NCI-H1436 treated with DMSO at 0.1 percent for 48 hours (cell line): ENCODE measurements around the gene OSTM1.

ENCODE experiments used
- DNase-seq: peaks from one replicate; lab custom pipeline; 2025; lab: John Stamatoyannopoulos, UW

OSTM1 gene

DNA sequence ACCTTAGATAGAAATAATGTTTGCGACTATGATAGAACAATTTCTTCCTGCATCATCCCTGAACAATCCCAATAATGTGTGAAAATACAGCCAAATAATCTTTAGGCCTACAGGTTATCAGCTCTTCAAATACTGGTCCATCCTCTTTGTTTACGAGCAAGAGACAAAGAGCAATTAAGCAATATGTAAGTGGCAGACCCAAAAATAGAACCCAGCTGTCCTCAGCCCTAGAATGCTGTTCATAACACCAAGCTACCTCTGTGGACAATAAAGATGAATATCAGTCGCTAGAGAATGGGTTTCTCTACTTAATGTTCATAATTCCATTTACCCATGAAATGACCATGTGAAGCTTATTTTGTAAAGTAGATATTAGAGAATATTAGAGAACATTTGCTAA lies 28.4 kb upstream of the OSTM1 start:
- DNase-seq: no peak

- no peak for DNase-seq
These were observed 25.5 kb upstream of the OSTM1 start for GRCh38 chr6:108100003-108100402.

DNA sequence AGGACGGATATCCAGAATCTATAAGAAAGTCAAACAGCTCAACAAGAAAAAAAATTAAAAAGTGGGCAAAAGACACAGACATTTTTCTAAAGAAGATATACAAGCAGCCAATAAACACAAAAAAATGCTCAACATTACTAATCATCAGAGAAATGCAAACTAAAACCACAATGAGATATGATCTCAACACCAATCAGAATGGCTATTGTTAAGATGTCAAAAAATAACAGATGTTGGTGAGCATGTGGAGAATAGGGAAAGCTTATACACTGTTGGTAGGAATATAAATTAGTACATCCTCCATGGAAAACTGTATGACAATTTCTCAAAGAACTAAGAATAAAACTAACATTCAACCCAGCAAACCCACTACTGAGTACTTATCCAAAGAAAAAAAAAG lies 23.3 kb upstream of the OSTM1 start:
- no peak for DNase-seq

DNA sequence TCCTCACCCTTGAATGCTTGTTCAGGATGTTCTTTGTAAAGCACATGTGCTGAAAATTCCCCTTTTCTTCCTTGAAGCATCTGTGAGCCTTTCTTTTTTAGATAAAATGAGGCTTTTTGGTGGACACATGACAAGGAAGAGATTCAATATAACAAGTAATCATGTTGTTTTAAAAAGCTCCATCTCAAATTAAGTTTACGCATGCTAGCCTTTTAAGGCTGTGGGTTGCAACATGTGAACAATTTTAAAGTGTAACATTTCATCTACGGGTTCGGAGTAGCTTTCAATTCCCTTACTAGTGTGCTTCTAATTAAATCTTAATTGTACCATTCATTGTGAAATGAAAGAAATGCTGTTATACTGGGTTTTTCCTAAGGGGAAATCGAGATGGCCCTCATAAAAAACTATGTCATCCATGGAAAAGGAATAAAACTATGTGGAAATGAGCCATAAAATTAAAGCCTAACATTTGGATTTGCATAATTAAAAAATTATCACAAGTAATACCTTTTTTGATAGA lies 19.3 kb upstream of the OSTM1 start:
- no peak for DNase-seq

DNA sequence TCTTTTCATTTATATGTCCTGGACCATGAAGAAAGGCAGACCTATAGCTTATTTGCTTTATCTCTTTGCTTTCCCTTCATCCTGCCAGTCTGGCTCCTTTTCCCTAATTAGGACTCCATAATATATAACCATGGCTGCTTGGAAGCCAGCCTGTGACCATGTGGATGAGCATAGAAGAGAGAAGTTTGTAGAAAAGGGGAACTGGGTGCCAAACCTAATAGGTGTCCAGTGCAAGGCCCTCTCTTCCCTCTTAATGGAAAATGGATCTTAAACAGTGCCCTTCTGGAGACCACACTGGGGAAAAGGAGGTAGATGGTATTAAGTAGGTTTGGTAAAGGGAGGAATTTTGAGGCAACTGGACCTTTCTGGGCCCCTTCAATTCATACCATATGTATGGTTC lies 16.7 kb upstream of the OSTM1 start:
- no peak for DNase-seq

GRCh38 chr6:108083349-108083748 lies 8.8 kb upstream of the OSTM1 start:
- no peak for DNase-seq

- no peak for DNase-seq
These were observed 8.0 kb upstream of the OSTM1 start for GRCh38 chr6:108082539-108082938.

- DNase-seq: no peak
These were observed 5.7 kb upstream of the OSTM1 start for GRCh38 chr6:108080010-108080780.

- DNase-seq: no peak
These were observed 3.6 kb upstream of the OSTM1 start for GRCh38 chr6:108078191-108078590.

GRCh38 chr6:108074057-108074358 lies 533 bp downstream of the OSTM1 start:
- DNase-seq: no peak

DNA sequence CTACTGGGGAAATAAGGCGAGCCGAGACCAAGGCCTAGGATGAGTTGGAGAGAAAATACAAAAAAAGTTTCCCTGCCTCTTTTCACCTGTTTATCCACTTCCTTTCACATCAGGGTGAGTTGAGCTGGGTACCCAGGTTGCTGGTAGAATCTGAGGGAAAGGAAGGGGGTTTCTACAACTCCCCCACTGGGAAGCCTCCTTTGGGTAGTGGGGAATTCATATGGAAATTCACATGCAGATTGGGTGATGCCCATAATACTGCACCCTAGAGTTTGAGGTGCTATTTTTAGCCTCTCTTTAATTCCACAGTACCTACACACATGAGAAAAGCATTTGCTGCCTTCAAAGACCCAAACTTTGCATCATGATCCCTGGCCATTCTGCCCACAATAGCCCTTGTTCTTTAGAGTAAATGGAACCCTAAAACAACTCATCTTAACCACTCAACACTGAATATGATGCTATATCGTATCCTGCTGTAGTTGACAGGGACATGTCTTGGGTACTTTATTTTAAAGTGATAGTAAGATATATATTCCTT lies 2.7 kb downstream of the OSTM1 start:
- DNase-seq: no peak

- no peak for DNase-seq
These were observed 5.9 kb downstream of the OSTM1 start for GRCh38 chr6:108068618-108069017.

- DNase-seq: no peak
These were observed 6.4 kb downstream of the OSTM1 start for GRCh38 chr6:108068182-108068581.

GRCh38 chr6:108052706-108053105 lies 21.8 kb downstream of the OSTM1 start:
- DNase-seq: no peak

DNA sequence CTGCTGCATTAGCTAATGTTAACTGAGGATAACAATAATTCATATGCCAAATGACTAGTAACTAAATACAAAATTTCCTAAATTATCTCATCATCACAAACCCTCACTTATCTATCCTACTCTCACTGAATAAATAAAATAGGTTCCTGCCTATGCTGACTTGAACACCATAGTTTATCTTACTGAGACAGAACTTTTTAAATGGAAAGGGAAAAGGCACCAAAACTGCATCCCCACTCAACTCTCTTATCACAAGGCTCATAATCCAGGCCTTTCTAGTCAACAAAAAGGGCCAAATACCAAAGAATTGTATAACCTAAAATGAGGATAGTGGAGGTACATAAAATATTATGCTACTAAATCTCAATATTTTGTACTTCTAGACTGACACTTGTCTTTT lies 23.1 kb downstream of the OSTM1 start:
- DNase-seq: no peak

GRCh38 chr6:108039681-108040080 lies 34.9 kb downstream of the OSTM1 start:
- DNase-seq: no peak

- DNase-seq: no peak
These were observed 37.7 kb downstream of the OSTM1 start for GRCh38 chr6:108036884-108037283.

DNA sequence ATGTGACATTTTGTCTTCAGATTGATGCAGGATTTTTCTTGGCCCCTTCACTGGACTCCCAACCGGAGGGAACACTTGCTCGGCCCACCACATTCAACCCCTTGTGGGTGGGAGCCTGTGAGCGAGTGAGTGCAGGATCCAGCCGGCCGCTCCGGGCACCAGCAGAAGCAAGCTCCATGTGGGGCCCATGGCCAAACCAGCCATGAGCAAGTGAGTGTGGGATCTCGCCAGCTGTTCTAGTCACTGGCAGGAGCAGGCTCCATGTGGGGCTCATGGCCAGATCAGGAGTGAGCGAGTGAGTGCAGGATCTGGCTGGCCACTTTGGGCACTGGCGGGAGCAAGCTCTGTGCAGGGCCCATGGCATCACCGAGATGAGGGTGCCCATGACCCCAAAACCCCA lies 42.6 kb downstream of the OSTM1 start:
- DNase-seq: no peak

GRCh38 chr6:108030211-108030610 lies 44.3 kb downstream of the OSTM1 start:
- DNase-seq: peak; percentile 5

- DNase-seq: peak; percentile 82
These were observed 45.2 kb downstream of the OSTM1 start for GRCh38 chr6:108029226-108029921.

- DNase-seq: peak; percentile 71
These were observed 46.9 kb downstream of the OSTM1 start for GRCh38 chr6:108027594-108027993.

- no peak for DNase-seq
These were observed 47.5 kb downstream of the OSTM1 start for GRCh38 chr6:108027056-108027455.

DNA sequence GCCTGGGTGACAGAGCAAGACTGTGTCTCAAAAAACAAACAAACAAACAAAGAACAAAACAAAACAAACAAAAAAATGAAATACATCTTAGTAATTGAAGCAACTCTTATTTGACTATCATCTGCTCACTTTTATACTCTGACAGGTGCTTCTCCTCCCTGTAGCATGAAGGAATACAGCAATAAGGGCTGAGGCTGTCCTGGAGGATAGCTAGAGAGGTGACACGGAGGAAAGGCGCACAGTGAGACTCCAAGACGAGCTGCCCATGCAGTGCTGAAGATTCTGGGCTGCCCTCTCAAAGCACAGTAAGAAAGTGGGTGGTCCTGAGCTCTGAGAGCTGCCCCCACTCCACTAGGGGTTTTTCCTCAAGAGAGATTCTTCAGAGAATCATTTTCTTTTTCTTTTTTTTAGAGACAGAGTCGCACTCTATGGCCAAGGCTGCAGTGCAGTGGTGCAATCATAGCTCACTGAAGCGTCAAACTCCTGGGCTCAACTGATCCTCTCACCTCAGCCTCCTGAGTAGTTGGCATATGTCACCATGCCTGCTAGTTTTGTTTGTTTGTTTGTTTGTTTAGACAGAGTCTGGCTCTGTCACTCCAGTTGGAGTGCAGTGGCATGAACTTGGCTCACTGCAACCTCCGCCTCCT lies 50.0 kb downstream of the OSTM1 start:
- no peak for DNase-seq
